Astrocyte (in vitro differentiated cells and primary cell): ENCODE data around the gene CDK8.
"Not testable (repeated sequence)": the region's sequence is repeated elsewhere in the genome, so short reads cannot be mapped to it uniquely, and the experiment has no call there.

Experiments used
- CTCF ChIP-seq: IDR thresholded peaks from 2 replicates; pipeline ENCODE4 v1.5.1; 2011; ENCODE audit warnings: low read depth, mild to moderate bottlenecking, inconsistent platforms, low read length, moderate library complexity; ENCODE audit not compliant: insufficient read depth
- EZH2 ChIP-seq: IDR thresholded peaks from 2 replicates; pipeline ENCODE4 v1.6.1; 2012; ENCODE audit warnings: mild to moderate bottlenecking, low read length, inconsistent platforms; ENCODE audit not compliant: insufficient read depth

DNA sequence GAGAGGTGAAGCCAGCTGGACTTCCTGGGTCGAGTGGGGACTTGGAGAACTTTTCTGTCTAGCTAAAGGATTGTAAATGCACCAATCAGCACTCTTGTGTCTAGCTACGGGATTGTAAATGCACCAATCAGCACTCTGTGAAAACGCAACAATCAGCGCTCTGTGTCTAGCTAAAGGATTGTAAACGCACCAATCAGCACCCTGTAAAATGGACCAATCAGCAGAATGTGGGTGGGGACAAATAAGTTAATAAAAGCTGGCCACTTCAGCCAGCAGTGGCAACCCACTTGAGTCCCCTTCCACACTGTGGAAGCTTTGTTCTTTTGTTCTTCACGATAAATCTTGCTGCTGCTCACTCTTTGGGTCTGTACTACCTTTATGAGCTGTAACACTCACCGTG lies 58.1 kb downstream of the CDK8 start:
- TF ChIP-seq CTCF, EZH2: not testable (repeated sequence)
